Mucosa of descending colon (tissue), 3 donors: Measurements from ENCODE around the gene ATP8A1. TPM values are rescaled to one million over a fixed set of nuclear protein-coding genes. Genes with fewer than 3 reads are reported as not detected.

Experiments
- ATAC-seq: fragments of 200-7000 bp; cut with Tn5 transposase; one replicate; pipeline ENCODE4 v1.9.1; 2020; ENCODE audit warnings: mild to moderate bottlenecking, moderate library complexity
- DNase-seq, 3 donors: peaks; one replicate each; pipeline ENCODE4 v3.0.0-alpha.2; 2020
- H3K36me3 ChIP-seq: fragments of 200-600 bp; one replicate; pipeline ENCODE4 v1.8.0; 2021; ENCODE audit warnings: low read depth, mild to moderate bottlenecking
- H3K4me1 ChIP-seq: fragments of 200-600 bp; one replicate; pipeline ENCODE4 v1.8.0; 2021; ENCODE audit warnings: low read depth, mild to moderate bottlenecking
- H3K4me3 ChIP-seq: fragments of 200-600 bp; one replicate; pipeline ENCODE4 v1.8.0; 2021; ENCODE audit warnings: mild to moderate bottlenecking
- H3K9me3 ChIP-seq: fragments of 200-600 bp; one replicate; pipeline ENCODE4 v1.8.0; 2021; ENCODE audit warnings: mild to moderate bottlenecking
- CTCF ChIP-seq: fragments of 200-600 bp; IDR thresholded peaks from one replicate; pipeline ENCODE4 v1.8.0; 2022; ENCODE audit warnings: antibody characterized with exemption, mild to moderate bottlenecking
- intact Hi-C, 2 donors: fragments of 100-400 bp; cut with DNase I in 1 of 2; cut with micrococcal nuclease in 1 of 2; formaldehyde crosslinking; loops; one replicate each; pipeline versions ENCODE4 v1.11.0 to v1.11.1; 2022; cut with DNase I, micrococcal nuclease
- total RNA-seq, 3 donors: library from RNA; stranded (reverse); fragmentation: NEBNext Ultra II Directional in 2 of 3; extraction: Animal tissue kit (Norgen Biotek cat#: 25700) in 2 of 3; gene quantifications; one replicate each; pipeline versions ENCODE4 v1.2.1 to v1.2.4, GENCODE V29; 2021 to 2023
- donor health status: DM: no; HTN: no; CAD: no; lungs with moderate emphysema.
- donor health status: DM: no; HTN: no; CAD: no.
- donor health status: DM: no; HTN: yes; CAD: no.

ATP8A1 gene
- total RNA-seq, 3 donors from 2014 or later: 40.3 to 92.0 (median 41.1) TPM

GRCh38 chr4:42417550-42417949 lies 239.4 kb downstream of the ATP8A1 start:
- no peak overlapping the region for H3K4me3 ChIP-seq
- no peak for ATAC-seq
- H3K36me3 ChIP-seq: peaks cover under 1% of the 10 kb centered on the region

GRCh38 chr4:42416017-42416416 lies 240.9 kb downstream of the ATP8A1 start:
- no peak for TF ChIP-seq CTCF
- intact Hi-C loops: no loop called here
- ATAC-seq (no peak), DNase-seq (no peak)
- Histone ChIP-seq H3K4me1 (no peaks in the 10 kb centered on the region), H3K9me3 (no peaks in the 10 kb centered on the region), H3K36me3 (no peaks in the 10 kb centered on the region), H3K4me3 (no peak overlapping the region)

More at GRCh38 chr4:42417550-42417949, 239.4 kb downstream of the ATP8A1 start:
- intact Hi-C loops: no loop called here
- no peaks in the 10 kb centered on the region for H3K9me3 ChIP-seq
- DNase-seq: no peak
- no peaks in the 10 kb centered on the region for H3K4me1 ChIP-seq
- TF ChIP-seq CTCF: no peak

GRCh38 chr4:42415281-42415680 lies 241.6 kb downstream of the ATP8A1 start:
- H3K4me3 ChIP-seq: no peak overlapping the region
- no peaks in the 10 kb centered on the region for H3K36me3 ChIP-seq
- ATAC-seq (no peak), DNase-seq (no peak)
- H3K9me3 ChIP-seq: no peaks in the 10 kb centered on the region
- intact Hi-C loops: no loop called here
- no peaks in the 10 kb centered on the region for H3K4me1 ChIP-seq
- TF ChIP-seq CTCF: no peak

DNA sequence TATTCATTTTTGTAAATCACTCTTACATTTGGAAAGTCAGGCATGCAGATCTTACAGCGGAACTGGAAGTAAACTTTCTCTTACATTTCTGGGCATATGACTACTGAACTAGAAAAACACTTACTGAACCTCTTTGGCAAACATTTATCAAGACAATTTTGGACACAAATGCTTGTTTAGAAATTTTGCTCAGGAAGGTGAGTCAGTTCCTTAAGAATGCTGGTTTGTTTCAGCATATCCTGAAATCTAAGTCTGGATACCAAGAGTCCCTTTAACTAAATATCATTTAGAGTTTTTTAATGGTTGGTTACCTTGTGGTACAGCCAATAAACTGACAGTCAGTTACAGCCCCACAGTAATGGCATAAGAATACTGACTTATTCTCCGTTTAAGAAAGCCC lies 244.7 kb downstream of the ATP8A1 start:
- no peak for TF ChIP-seq CTCF
- ATAC-seq: no peak
- no peaks in the 10 kb centered on the region for H3K9me3 ChIP-seq
- H3K4me3 ChIP-seq: no peak overlapping the region
- intact Hi-C loops: no loop called here
- no peaks in the 10 kb centered on the region for H3K36me3 ChIP-seq
- no peaks in the 10 kb centered on the region for H3K4me1 ChIP-seq
- no peak for DNase-seq

DNA sequence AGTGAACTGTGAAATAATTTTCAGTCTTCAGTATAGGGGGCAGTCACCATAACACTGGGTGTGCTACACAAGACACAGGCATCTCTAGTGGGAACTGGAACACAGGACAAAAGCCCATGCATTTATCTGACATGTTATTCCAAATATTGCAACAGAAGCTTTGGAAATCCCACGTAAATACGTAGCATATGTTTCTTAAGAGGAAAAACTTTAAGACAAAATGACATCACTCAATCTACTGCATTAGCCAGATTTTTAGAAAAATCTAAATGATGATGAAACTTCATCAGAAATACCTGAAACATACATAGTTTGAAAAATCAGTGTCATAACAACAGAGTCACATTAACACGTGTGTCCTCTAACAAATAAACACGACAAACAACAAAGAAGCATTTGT lies 245.1 kb downstream of the ATP8A1 start:
- no peaks in the 10 kb centered on the region for H3K4me1 ChIP-seq
- no peak overlapping the region for H3K4me3 ChIP-seq
- DNase-seq: no peak
- intact Hi-C loops: no loop called here
- H3K9me3 ChIP-seq: no peaks in the 10 kb centered on the region
- no peaks in the 10 kb centered on the region for H3K36me3 ChIP-seq
- no peak for TF ChIP-seq CTCF
- no peak for ATAC-seq

GRCh38 chr4:42410446-42410845 lies 246.5 kb downstream of the ATP8A1 start:
- no peak for DNase-seq
- intact Hi-C loops: no loop called here
- Histone ChIP-seq H3K4me1 (no peaks in the 10 kb centered on the region), H3K9me3 (no peaks in the 10 kb centered on the region), H3K4me3 (no peak overlapping the region), H3K36me3 (no peaks in the 10 kb centered on the region)
- TF ChIP-seq CTCF: no peak
- ATAC-seq: no peak
